Measurements from ENCODE around the gene TTC9. TPM values are rescaled to one million over a fixed set of nuclear protein-coding genes. Genes with fewer than 3 reads are reported as not detected.

Gene TTC9
- total RNA-seq, 5 donors from 2014 or later (not counting 1 experiment from before 2014, with no cell fraction given) = 14.4 to 23.4 (median 17.8) TPM

GRCh38 chr14:70718383-70719118 lies 76.8 kb downstream of the TTC9 start:
- no peak overlapping the region for H3K4me3 Mint-ChIP-seq
- CTCF ChIA-PET = no interaction called here
- peaks cover 2 to 7% (median 3%) of the 10 kb centered on the region in 3 donors for H3K4me1 Mint-ChIP-seq
- H3K27ac Mint-ChIP-seq = no peak overlapping the region
- H3K27me3 ChIP-seq (replicated peaks in 1 of 2; ENCODE audit: control insufficient read depth in 2 of 2, extremely low read depth in 1 of 2, insufficient read depth in 2 of 2, low read length in 1 of 2) = peaks cover 0 to 4% of the 10 kb centered on the region in 2 experiments
- no peak overlapping the region for H3K4me3 ChIP-seq (ENCODE audit: control insufficient read depth in 1 of 2, extremely low read depth in 1 of 2, low read length in 1 of 2)
- H3K36me3 Mint-ChIP-seq = no peaks in the 10 kb centered on the region
- DNase-seq (no peak), ATAC-seq (replicated peaks in 1 of 4) (no peak)
- no peaks in the 10 kb centered on the region for H3K9me3 Mint-ChIP-seq
- peaks cover 3 to 5% of the 10 kb centered on the region in 2 donors for H3K27me3 Mint-ChIP-seq
- peaks cover 0 to 3% of the 10 kb centered on the region in 2 experiments for H3K4me1 ChIP-seq (ENCODE audit: control insufficient read depth in 1 of 2, extremely low read depth in 1 of 2, insufficient read depth in 2 of 2, low read length in 2 of 2)
- no peaks in the 10 kb centered on the region for H3K9me3 ChIP-seq
- H3K27ac ChIP-seq (ENCODE audit: low read length) = no peak overlapping the region
- POLR2A ChIA-PET = no interaction called here
- WGBS (ENCODE audit: insufficient coverage) = 73% methylated on average over 4 of the region's 8 CpGs
- no peaks in the 10 kb centered on the region for H3K36me3 ChIP-seq (ENCODE audit: control insufficient read depth in 2 of 2, extremely low read depth in 1 of 2, insufficient read depth in 1 of 2, low read length in 1 of 2)

- Histone ChIP-seq H3K27ac (ENCODE audit: low read length) (no peak overlapping the region), H3K9me3 (no peaks in the 10 kb centered on the region), H3K4me3 (ENCODE audit: control insufficient read depth in 1 of 2, extremely low read depth in 1 of 2, low read length in 1 of 2) (no peak overlapping the region), H3K36me3 (ENCODE audit: control insufficient read depth in 2 of 2, extremely low read depth in 1 of 2, insufficient read depth in 1 of 2, low read length in 1 of 2) (no peaks in the 10 kb centered on the region), H3K27me3 (replicated peaks in 1 of 2; ENCODE audit: control insufficient read depth in 2 of 2, extremely low read depth in 1 of 2, insufficient read depth in 2 of 2, low read length in 1 of 2) (no peaks in the 10 kb centered on the region), H3K4me1 (ENCODE audit: control insufficient read depth in 1 of 2, extremely low read depth in 1 of 2, insufficient read depth in 2 of 2, low read length in 2 of 2) (no peaks in the 10 kb centered on the region)
- ChIA-PET POLR2A (no interaction called here), CTCF (no interaction called here)
- WGBS (ENCODE audit: insufficient coverage) = 100% methylated on average over 1 of the region's 2 CpGs
- Mint-ChIP-seq H3K4me3 (no peak overlapping the region), H3K27me3 (no peaks in the 10 kb centered on the region), H3K36me3 (no peaks in the 10 kb centered on the region), H3K9me3 (no peaks in the 10 kb centered on the region), H3K4me1 (no peaks in the 10 kb centered on the region), H3K27ac (no peak overlapping the region)
- ATAC-seq (replicated peaks in 1 of 4) (no peak), DNase-seq (no peak)
These were observed 79.8 kb downstream of the TTC9 start for GRCh38 chr14:70721542-70721941.

- Mint-ChIP-seq H3K4me3 (no peak overlapping the region), H3K36me3 (no peaks in the 10 kb centered on the region), H3K9me3 (no peaks in the 10 kb centered on the region), H3K27me3 (no peaks in the 10 kb centered on the region), H3K4me1 (no peaks in the 10 kb centered on the region), H3K27ac (no peak overlapping the region)
- ATAC-seq (replicated peaks in 1 of 4) (no peak), DNase-seq (no peak)
- Histone ChIP-seq H3K36me3 (ENCODE audit: control insufficient read depth in 2 of 2, extremely low read depth in 1 of 2, insufficient read depth in 1 of 2, low read length in 1 of 2) (no peaks in the 10 kb centered on the region), H3K4me1 (ENCODE audit: control insufficient read depth in 1 of 2, extremely low read depth in 1 of 2, insufficient read depth in 2 of 2, low read length in 2 of 2) (no peaks in the 10 kb centered on the region), H3K9me3 (no peaks in the 10 kb centered on the region), H3K27me3 (replicated peaks in 1 of 2; ENCODE audit: control insufficient read depth in 2 of 2, extremely low read depth in 1 of 2, insufficient read depth in 2 of 2, low read length in 1 of 2) (no peaks in the 10 kb centered on the region), H3K27ac (ENCODE audit: low read length) (no peak overlapping the region), H3K4me3 (ENCODE audit: control insufficient read depth in 1 of 2, extremely low read depth in 1 of 2, low read length in 1 of 2) (no peak overlapping the region)
- POLR2A ChIA-PET = no interaction called here
- CTCF ChIA-PET = no interaction called here
- no CpG with 5 or more reads among the region's 3 CpGs for WGBS (ENCODE audit: insufficient coverage)
These were observed 80.7 kb downstream of the TTC9 start for GRCh38 chr14:70722418-70722817.

GRCh38 chr14:70723276-70723675 lies 81.6 kb downstream of the TTC9 start:
- no peak overlapping the region for H3K27ac Mint-ChIP-seq
- POLR2A ChIA-PET = no interaction called here

GRCh38 chr14:70724110-70724509 lies 82.4 kb downstream of the TTC9 start:
- no CpG with 5 or more reads among the region's 3 CpGs for WGBS (ENCODE audit: insufficient coverage)
- Mint-ChIP-seq H3K9me3 (no peaks in the 10 kb centered on the region), H3K4me3 (no peak overlapping the region), H3K36me3 (peaks cover 5% of the 10 kb centered on the region), H3K27ac (no peak overlapping the region), H3K27me3 (no peaks in the 10 kb centered on the region), H3K4me1 (no peaks in the 10 kb centered on the region)
- ATAC-seq (replicated peaks in 1 of 4) (no peak), DNase-seq (no peak)
- Histone ChIP-seq H3K4me3 (ENCODE audit: control insufficient read depth in 1 of 2, extremely low read depth in 1 of 2, low read length in 1 of 2) (no peak overlapping the region), H3K27ac (ENCODE audit: low read length) (no peak overlapping the region), H3K27me3 (replicated peaks in 1 of 2; ENCODE audit: control insufficient read depth in 2 of 2, extremely low read depth in 1 of 2, insufficient read depth in 2 of 2, low read length in 1 of 2) (no peaks in the 10 kb centered on the region), H3K4me1 (ENCODE audit: control insufficient read depth in 1 of 2, extremely low read depth in 1 of 2, insufficient read depth in 2 of 2, low read length in 2 of 2) (no peaks in the 10 kb centered on the region), H3K9me3 (no peaks in the 10 kb centered on the region), H3K36me3 (ENCODE audit: control insufficient read depth in 2 of 2, extremely low read depth in 1 of 2, insufficient read depth in 1 of 2, low read length in 1 of 2) (no peaks in the 10 kb centered on the region)
- POLR2A ChIA-PET = no interaction called here
- CTCF ChIA-PET = no interaction called here

More at GRCh38 chr14:70723276-70723675, 81.6 kb downstream of the TTC9 start:
- no peak overlapping the region for H3K4me3 ChIP-seq (ENCODE audit: control insufficient read depth in 1 of 2, extremely low read depth in 1 of 2, low read length in 1 of 2)
- H3K36me3 Mint-ChIP-seq = peaks cover 4% of the 10 kb centered on the region
- no peak overlapping the region for H3K4me3 Mint-ChIP-seq
- 97% methylated on average over 5 of the region's 5 CpGs for WGBS (ENCODE audit: insufficient coverage)
- no peaks in the 10 kb centered on the region for H3K9me3 Mint-ChIP-seq
- H3K27me3 ChIP-seq (replicated peaks in 1 of 2; ENCODE audit: control insufficient read depth in 2 of 2, extremely low read depth in 1 of 2, insufficient read depth in 2 of 2, low read length in 1 of 2) = no peaks in the 10 kb centered on the region
- ATAC-seq (replicated peaks in 1 of 4) (no peak), DNase-seq (no peak)
- CTCF ChIA-PET = interaction anchor here in 1 of 2 donors (0.6 kb wide), 1 partner anchor 28 kb away, joined by 4 read pairs; no protein-coding TSS in a partner anchor
- H3K4me1 Mint-ChIP-seq = no peaks in the 10 kb centered on the region
- no peaks in the 10 kb centered on the region for H3K27me3 Mint-ChIP-seq
- no peaks in the 10 kb centered on the region for H3K36me3 ChIP-seq (ENCODE audit: control insufficient read depth in 2 of 2, extremely low read depth in 1 of 2, insufficient read depth in 1 of 2, low read length in 1 of 2)
- no peaks in the 10 kb centered on the region for H3K9me3 ChIP-seq
- H3K4me1 ChIP-seq (ENCODE audit: control insufficient read depth in 1 of 2, extremely low read depth in 1 of 2, insufficient read depth in 2 of 2, low read length in 2 of 2) = no peaks in the 10 kb centered on the region
- no peak overlapping the region for H3K27ac ChIP-seq (ENCODE audit: low read length)

GRCh38 chr14:70724944-70725343 lies 83.2 kb downstream of the TTC9 start:
- H3K36me3 ChIP-seq (ENCODE audit: control insufficient read depth in 2 of 2, extremely low read depth in 1 of 2, insufficient read depth in 1 of 2, low read length in 1 of 2) = peaks cover 0 to under 1% of the 10 kb centered on the region in 2 donors
- ATAC-seq (replicated peaks in 1 of 4) = no peak
- H3K4me1 ChIP-seq (ENCODE audit: control insufficient read depth in 1 of 2, extremely low read depth in 1 of 2, insufficient read depth in 2 of 2, low read length in 2 of 2) = no peaks in the 10 kb centered on the region
- Mint-ChIP-seq H3K4me3 (no peak overlapping the region), H3K4me1 (no peaks in the 10 kb centered on the region), H3K9me3 (no peaks in the 10 kb centered on the region), H3K27ac (no peak overlapping the region), H3K36me3 (peaks cover 9% of the 10 kb centered on the region), H3K27me3 (no peaks in the 10 kb centered on the region)
- no peaks in the 10 kb centered on the region for H3K27me3 ChIP-seq (replicated peaks in 1 of 2; ENCODE audit: control insufficient read depth in 2 of 2, extremely low read depth in 1 of 2, insufficient read depth in 2 of 2, low read length in 1 of 2)
- H3K4me3 ChIP-seq (ENCODE audit: control insufficient read depth in 1 of 2, extremely low read depth in 1 of 2, low read length in 1 of 2) = no peak overlapping the region
- no peaks in the 10 kb centered on the region for H3K9me3 ChIP-seq
- ChIA-PET POLR2A (no interaction called here), CTCF (no interaction called here)
- 100% methylated on average over 3 of the region's 6 CpGs for WGBS (ENCODE audit: insufficient coverage)
- no peak for DNase-seq
- H3K27ac ChIP-seq (ENCODE audit: low read length) = no peak overlapping the region
